ENCODE measurements around the gene RASGRP1. TPM values are rescaled to one million over a fixed set of nuclear protein-coding genes. Genes with fewer than 3 reads are reported as not detected.

Gene RASGRP1
- total RNA-seq, 1 donor from 2014 or later = 0.52 TPM

GRCh38 chr15:38577424-38577987 is 12.9 kb upstream of the RASGRP1 start:
- Histone ChIP-seq H3K9ac (ENCODE audit: low read depth in 1 of 3, low read length in 3 of 3) (no peak overlapping the region), H3K4me1 (ENCODE audit: control insufficient read depth in 3 of 3, insufficient read depth in 3 of 3, low read length in 3 of 3) (no peaks in the 10 kb centered on the region), H3K9me3 (ENCODE audit: control insufficient read depth in 3 of 3, low read length in 3 of 3) (no peaks in the 10 kb centered on the region), H3K4me3 (ENCODE audit: low read length in 3 of 3) (no peak overlapping the region), H3K27me3 (ENCODE audit: control insufficient read depth in 3 of 3, insufficient read depth in 3 of 3, low read length in 3 of 3) (peaks cover 0 to 8% (median 5%) of the 10 kb centered on the region in 3 donors), H3K27ac (ENCODE audit: low read depth, low read length) (no peak overlapping the region), H3K36me3 (ENCODE audit: control insufficient read depth in 3 of 3, insufficient read depth in 3 of 3, low read length in 3 of 3) (no peaks in the 10 kb centered on the region)

DNA sequence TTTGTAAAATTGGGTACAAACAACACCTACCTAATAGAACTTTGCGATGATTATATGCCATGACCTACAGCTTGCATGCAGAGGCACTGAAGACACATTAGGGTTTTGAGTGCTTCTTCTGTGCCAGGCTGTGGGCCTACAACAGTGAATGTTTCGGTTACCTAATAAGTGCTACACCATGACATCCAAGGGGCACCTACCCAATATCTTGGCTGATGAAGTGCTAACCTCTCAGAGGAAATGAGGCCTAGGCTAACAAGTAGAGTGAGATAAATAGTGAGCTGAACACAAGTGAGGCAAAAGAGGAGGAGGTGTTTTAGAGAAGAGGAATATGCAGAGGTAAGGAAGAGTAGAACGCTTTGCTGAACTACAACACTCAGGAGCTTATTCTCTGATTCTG is 12.2 kb upstream of the RASGRP1 start:
- no peak overlapping the region for H3K27ac ChIP-seq (ENCODE audit: low read depth, low read length)
- no peaks in the 10 kb centered on the region for H3K4me1 ChIP-seq (ENCODE audit: control insufficient read depth in 3 of 3, insufficient read depth in 3 of 3, low read length in 3 of 3)

GRCh38 chr15:38576261-38576660 is 11.6 kb upstream of the RASGRP1 start:
- H3K27ac ChIP-seq (ENCODE audit: low read depth, low read length) = no peak overlapping the region

More for the DNA sequence above, 12.2 kb upstream of the RASGRP1 start:
- Histone ChIP-seq H3K27me3 (ENCODE audit: control insufficient read depth in 3 of 3, insufficient read depth in 3 of 3, low read length in 3 of 3) (peaks cover 0 to 8% (median 5%) of the 10 kb centered on the region in 3 donors), H3K4me3 (ENCODE audit: low read length in 3 of 3) (no peak overlapping the region), H3K36me3 (ENCODE audit: control insufficient read depth in 3 of 3, insufficient read depth in 3 of 3, low read length in 3 of 3) (no peaks in the 10 kb centered on the region), H3K9me3 (ENCODE audit: control insufficient read depth in 3 of 3, low read length in 3 of 3) (no peaks in the 10 kb centered on the region), H3K9ac (ENCODE audit: low read depth in 1 of 3, low read length in 3 of 3) (no peak overlapping the region)

GRCh38 chr15:38565287-38565670 is 665 bp upstream of the RASGRP1 start:
- Histone ChIP-seq H3K27me3 (ENCODE audit: control insufficient read depth in 3 of 3, insufficient read depth in 3 of 3, low read length in 3 of 3) (peaks cover 17 to 28% (median 17%) of the 10 kb centered on the region in 3 donors), H3K36me3 (ENCODE audit: control insufficient read depth in 3 of 3, insufficient read depth in 3 of 3, low read length in 3 of 3) (no peaks in the 10 kb centered on the region), H3K9ac (ENCODE audit: low read depth in 1 of 3, low read length in 3 of 3) (no peak overlapping the region), H3K9me3 (ENCODE audit: control insufficient read depth in 3 of 3, low read length in 3 of 3) (no peaks in the 10 kb centered on the region), H3K4me3 (ENCODE audit: low read length in 3 of 3) (peak overlapping the region in 1 of 3 donors; percentile 46), H3K27ac (ENCODE audit: low read depth, low read length) (no peak overlapping the region), H3K4me1 (ENCODE audit: control insufficient read depth in 3 of 3, insufficient read depth in 3 of 3, low read length in 3 of 3) (peaks cover 0 to 4% (median 2%) of the 10 kb centered on the region in 3 donors)

More at GRCh38 chr15:38576261-38576660, 11.6 kb upstream of the RASGRP1 start:
- no peaks in the 10 kb centered on the region for H3K9me3 ChIP-seq (ENCODE audit: control insufficient read depth in 3 of 3, low read length in 3 of 3)
- no peaks in the 10 kb centered on the region for H3K36me3 ChIP-seq (ENCODE audit: control insufficient read depth in 3 of 3, insufficient read depth in 3 of 3, low read length in 3 of 3)
- H3K4me1 ChIP-seq (ENCODE audit: control insufficient read depth in 3 of 3, insufficient read depth in 3 of 3, low read length in 3 of 3) = no peaks in the 10 kb centered on the region
- no peak overlapping the region for H3K4me3 ChIP-seq (ENCODE audit: low read length in 3 of 3)
- H3K9ac ChIP-seq (ENCODE audit: low read depth in 1 of 3, low read length in 3 of 3) = no peak overlapping the region
- H3K27me3 ChIP-seq (ENCODE audit: control insufficient read depth in 3 of 3, insufficient read depth in 3 of 3, low read length in 3 of 3) = peaks cover 0 to 8% (median 5%) of the 10 kb centered on the region in 3 donors

- Histone ChIP-seq H3K36me3 (ENCODE audit: control insufficient read depth in 3 of 3, insufficient read depth in 3 of 3, low read length in 3 of 3) (no peaks in the 10 kb centered on the region), H3K27me3 (ENCODE audit: control insufficient read depth in 3 of 3, insufficient read depth in 3 of 3, low read length in 3 of 3) (peaks cover 20 to 31% (median 28%) of the 10 kb centered on the region in 3 donors), H3K4me3 (ENCODE audit: low read length in 3 of 3) (peak overlapping the region; percentile 23 to 52 (median 46)), H3K4me1 (ENCODE audit: control insufficient read depth in 3 of 3, insufficient read depth in 3 of 3, low read length in 3 of 3) (peaks cover 0 to 4% (median 2%) of the 10 kb centered on the region in 3 donors), H3K27ac (ENCODE audit: low read depth, low read length) (no peak overlapping the region), H3K9me3 (ENCODE audit: control insufficient read depth in 3 of 3, low read length in 3 of 3) (no peaks in the 10 kb centered on the region), H3K9ac (ENCODE audit: low read depth in 1 of 3, low read length in 3 of 3) (peak overlapping the region in 1 of 3 donors; percentile 16)
These were observed 693 bp downstream of the RASGRP1 start for GRCh38 chr15:38563723-38564519.

- Histone ChIP-seq H3K4me3 (ENCODE audit: low read length in 3 of 3) (no peak overlapping the region), H3K9me3 (ENCODE audit: control insufficient read depth in 3 of 3, low read length in 3 of 3) (no peaks in the 10 kb centered on the region), H3K9ac (ENCODE audit: low read depth in 1 of 3, low read length in 3 of 3) (no peak overlapping the region), H3K27ac (ENCODE audit: low read depth, low read length) (no peak overlapping the region), H3K4me1 (ENCODE audit: control insufficient read depth in 3 of 3, insufficient read depth in 3 of 3, low read length in 3 of 3) (peaks cover 0 to 4% (median 2%) of the 10 kb centered on the region in 3 donors), H3K27me3 (ENCODE audit: control insufficient read depth in 3 of 3, insufficient read depth in 3 of 3, low read length in 3 of 3) (peaks cover 24 to 32% (median 31%) of the 10 kb centered on the region in 3 donors), H3K36me3 (ENCODE audit: control insufficient read depth in 3 of 3, insufficient read depth in 3 of 3, low read length in 3 of 3) (no peaks in the 10 kb centered on the region)
These were observed 2.3 kb downstream of the RASGRP1 start for GRCh38 chr15:38562278-38562677.

- no peak overlapping the region for H3K9ac ChIP-seq (ENCODE audit: low read depth in 1 of 3, low read length in 3 of 3)
- H3K36me3 ChIP-seq (ENCODE audit: control insufficient read depth in 3 of 3, insufficient read depth in 3 of 3, low read length in 3 of 3) = no peaks in the 10 kb centered on the region
- H3K27me3 ChIP-seq (ENCODE audit: control insufficient read depth in 3 of 3, insufficient read depth in 3 of 3, low read length in 3 of 3) = peaks cover 24 to 32% (median 27%) of the 10 kb centered on the region in 3 donors
- H3K27ac ChIP-seq (ENCODE audit: low read depth, low read length) = no peak overlapping the region
- H3K4me1 ChIP-seq (ENCODE audit: control insufficient read depth in 3 of 3, insufficient read depth in 3 of 3, low read length in 3 of 3) = peaks cover 0 to 4% (median 2%) of the 10 kb centered on the region in 3 donors
- no peaks in the 10 kb centered on the region for H3K9me3 ChIP-seq (ENCODE audit: control insufficient read depth in 3 of 3, low read length in 3 of 3)
- no peak overlapping the region for H3K4me3 ChIP-seq (ENCODE audit: low read length in 3 of 3)
These were observed 4.1 kb downstream of the RASGRP1 start for GRCh38 chr15:38560456-38560926.

GRCh38 chr15:38559636-38560307 is 4.8 kb downstream of the RASGRP1 start:
- peaks cover 0 to 2% (median 1%) of the 10 kb centered on the region in 3 donors for H3K4me1 ChIP-seq (ENCODE audit: control insufficient read depth in 3 of 3, insufficient read depth in 3 of 3, low read length in 3 of 3)
- no peak overlapping the region for H3K9ac ChIP-seq (ENCODE audit: low read depth in 1 of 3, low read length in 3 of 3)
- no peaks in the 10 kb centered on the region for H3K36me3 ChIP-seq (ENCODE audit: control insufficient read depth in 3 of 3, insufficient read depth in 3 of 3, low read length in 3 of 3)
- no peaks in the 10 kb centered on the region for H3K9me3 ChIP-seq (ENCODE audit: control insufficient read depth in 3 of 3, low read length in 3 of 3)
- H3K27me3 ChIP-seq (ENCODE audit: control insufficient read depth in 3 of 3, insufficient read depth in 3 of 3, low read length in 3 of 3) = peaks cover 19 to 28% (median 21%) of the 10 kb centered on the region in 3 donors
- H3K27ac ChIP-seq (ENCODE audit: low read depth, low read length) = no peak overlapping the region
- no peak overlapping the region for H3K4me3 ChIP-seq (ENCODE audit: low read length in 3 of 3)

DNA sequence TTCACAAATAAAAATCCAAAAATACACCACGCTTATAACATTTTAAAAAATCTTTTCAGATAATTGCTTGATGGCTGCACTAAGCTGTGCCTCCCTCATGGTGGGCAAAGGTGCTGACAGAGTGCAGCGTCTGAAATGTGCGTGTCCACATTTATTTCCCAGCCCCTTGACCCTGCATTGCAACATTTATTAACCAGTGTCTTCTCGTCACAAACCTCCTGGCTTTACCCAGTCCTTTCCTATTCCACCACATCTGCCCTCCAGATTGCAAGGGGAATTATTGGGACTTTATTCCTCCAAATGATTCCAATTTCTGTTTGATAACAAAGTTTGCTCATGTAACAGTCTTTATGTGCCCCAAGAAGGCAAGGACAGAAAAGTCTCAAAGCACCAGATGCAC is 5.5 kb downstream of the RASGRP1 start:
- peaks cover 16 to 26% (median 21%) of the 10 kb centered on the region in 3 donors for H3K27me3 ChIP-seq (ENCODE audit: control insufficient read depth in 3 of 3, insufficient read depth in 3 of 3, low read length in 3 of 3)
- H3K9ac ChIP-seq (ENCODE audit: low read depth in 1 of 3, low read length in 3 of 3) = no peak overlapping the region
- no peaks in the 10 kb centered on the region for H3K36me3 ChIP-seq (ENCODE audit: control insufficient read depth in 3 of 3, insufficient read depth in 3 of 3, low read length in 3 of 3)
- no peak overlapping the region for H3K4me3 ChIP-seq (ENCODE audit: low read length in 3 of 3)
- no peaks in the 10 kb centered on the region for H3K9me3 ChIP-seq (ENCODE audit: control insufficient read depth in 3 of 3, low read length in 3 of 3)
- H3K27ac ChIP-seq (ENCODE audit: low read depth, low read length) = no peak overlapping the region
- H3K4me1 ChIP-seq (ENCODE audit: control insufficient read depth in 3 of 3, insufficient read depth in 3 of 3, low read length in 3 of 3) = peaks cover 0 to 2% (median 0%) of the 10 kb centered on the region in 3 donors
